Lower leg skin (tissue), 4 donors: ENCODE measurements around the gene DYNLRB1. TPM values are rescaled to one million over a fixed set of nuclear protein-coding genes. Genes with fewer than 3 reads are reported as not detected.

Experiments used
- DNase-seq, 2 donors: peaks; one replicate each; pipeline ENCODE4 v3.0.0-alpha.2; 2019; ENCODE audit warnings: low spot score in 2 of 2
- H3K4me3 ChIP-seq: fragments of 200-600 bp; sonication (generic); 2 replicates; pipeline ENCODE4 v1.5.1; 2017; ENCODE audit warnings: mild to moderate bottlenecking, low read depth; ENCODE audit not compliant: poor library complexity, severe bottlenecking
- CTCF ChIP-seq, 3 donors: fragments of 450-650 bp; IDR thresholded peaks; one replicate each; pipeline ENCODE4 v1.5.1; 2016; ENCODE audit warnings: antibody characterized with exemption in 3 of 3, mild to moderate bottlenecking in 3 of 3, moderate library complexity in 2 of 3
- POLR2A ChIP-seq, 2 donors: fragments of 450-650 bp; IDR thresholded peaks; one replicate each; pipeline ENCODE4 v1.6.1; 2016 to 2017; ENCODE audit warnings: antibody characterized with exemption in 2 of 2, mild to moderate bottlenecking in 1 of 2, moderate library complexity in 1 of 2
- WGBS, 2 donors: methylation state at CpG; one replicate each; pipeline ENCODE4 v1.1.5; 2018; 5-methylcytosine and 5-hydroxymethylcytosine counted together
- intact Hi-C: fragments of 100-400 bp; cut with DNase I; formaldehyde crosslinking; loops from one replicate; pipeline ENCODE4 v1.15.0; 2023; ENCODE audit warnings: low total_unique reads
- total RNA-seq, 4 donors: library from RNA; depleted of rRNA; stranded (reverse); fragments of >200 nt; gene quantifications; one replicate each; pipeline ENCODE4 v1.1.0, GENCODE V29; 2016

DYNLRB1 gene
- total RNA-seq, 4 donors from 2014 or later: 162 to 232 (median 193) TPM

GRCh38 chr20:34586488-34587163, 70.4 kb downstream of the DYNLRB1 start:
- 88 to 93% methylated on average over 9 of the region's 9 CpGs for WGBS, 2 donors
- H3K4me3 ChIP-seq: no peak overlapping the region
- intact Hi-C loops: loop anchor here (10.0 kb wide), 1 partner anchor 178 kb away; no protein-coding TSS in a partner anchor
- no peak for TF ChIP-seq POLR2A (IDR thresholded peaks at IDR 0.05)
- no peak for TF ChIP-seq CTCF (IDR thresholded peaks at IDR 0.05)
- DNase-seq: no peak

Other genes with a start within 250 kb of the DYNLRB1 start
- 10 to 100 TPM; 42.2 to 83.3 (median 56.0) TPM for gene AHCY, start 213.1 kb upstream of the DYNLRB1 start, total RNA-seq
- gene ITCH, start 153.1 kb upstream of the DYNLRB1 start, total RNA-seq: 10 to 100 TPM; 40.7 to 59.3 (median 45.9) TPM
- 100 to 1,000 TPM; 127 to 293 (median 147) TPM for gene MAP1LC3A, start 42.3 kb downstream of the DYNLRB1 start, total RNA-seq
- gene PIGU, start 160.7 kb downstream of the DYNLRB1 start, total RNA-seq: 10 to 100 TPM in 1 of 4 donors, 1 to 10 TPM in 3; 5.1 to 16.4 (median 8.5) TPM
- 10 to 100 TPM in 2 of 4 donors, 1 to 10 TPM in 2; 3.8 to 12.0 (median 8.5) TPM for gene TP53INP2, start 187.9 kb downstream of the DYNLRB1 start, total RNA-seq